GM23338 (cell line): ENCODE results near the gene KCNMA1.

Experiments used
- CREB1 ChIP-seq: fragments of 250-450 bp; sonication (Bioruptor Pico); IDR thresholded peaks from 2 replicates; pipeline ENCODE4 v1.5.0; 2020; ENCODE audit warnings: low read depth, mild to moderate bottlenecking, moderate library complexity
- EZH2 ChIP-seq: fragments of 200-600 bp; sonication (generic); IDR thresholded peaks from one replicate; pipeline ENCODE4 v1.8.0; 2017; ENCODE audit warnings: antibody characterized with exemption, mild to moderate bottlenecking, low read depth; ENCODE audit not compliant: unreplicated experiment
- EZH2phosphoT487 ChIP-seq: fragments of 200-600 bp; sonication (generic); IDR thresholded peaks from one replicate; pipeline ENCODE4 v1.8.1; 2018; ENCODE audit warnings: antibody characterized with exemption; ENCODE audit not compliant: unreplicated experiment
- JUNB ChIP-seq: IDR thresholded peaks from one replicate; pipeline ENCODE4 v1.6.1; 2016; ENCODE audit warnings: antibody characterized with exemption; ENCODE audit not compliant: unreplicated experiment
- NANOG ChIP-seq: IDR thresholded peaks from 2 replicates; pipeline ENCODE4 v1.6.1; 2016; ENCODE audit warnings: antibody characterized with exemption, borderline replicate concordance
- POLR2AphosphoS5 ChIP-seq: IDR thresholded peaks from 2 replicates; pipeline ENCODE4 v1.6.1; 2016; ENCODE audit warnings: antibody characterized with exemption, low read depth
- ZNF114 ChIP-seq: fragments of 250-450 bp; sonication (Bioruptor Pico); IDR thresholded peaks from 2 replicates; pipeline ENCODE4 v1.5.0; 2020; ENCODE audit warnings: mild to moderate bottlenecking, moderate library complexity
- TF ChIP-seq, protein P1 (sequence below), 2 experiments: fragments of 200-600 bp in 1 of 2; sonication (generic) in 1 of 2; conservative IDR thresholded peaks; 2 replicates each; pipeline versions ENCODE4 v1.5.1 to v1.6.1; 2016 to 2017; ENCODE audit warnings: antibody characterized with exemption in 2 of 2, low read depth in 2 of 2, mild to moderate bottlenecking in 2 of 2, moderate library complexity in 1 of 2
- TF ChIP-seq, protein P2 (sequence below): IDR thresholded peaks from one replicate; pipeline ENCODE4 v1.6.1; 2018; ENCODE audit warnings: antibody characterized with exemption; ENCODE audit not compliant: unreplicated experiment
- TF ChIP-seq, protein P3 (sequence below): IDR thresholded peaks from 2 replicates; pipeline ENCODE4 v1.6.1; 2016; ENCODE audit warnings: antibody characterized with exemption
- TF ChIP-seq, protein P4 (sequence below): fragments of 250-450 bp; sonication (Bioruptor Pico); IDR thresholded peaks from 2 replicates; pipeline ENCODE4 v1.5.0; 2020; ENCODE audit warnings: mild to moderate bottlenecking, moderate library complexity

DNA sequence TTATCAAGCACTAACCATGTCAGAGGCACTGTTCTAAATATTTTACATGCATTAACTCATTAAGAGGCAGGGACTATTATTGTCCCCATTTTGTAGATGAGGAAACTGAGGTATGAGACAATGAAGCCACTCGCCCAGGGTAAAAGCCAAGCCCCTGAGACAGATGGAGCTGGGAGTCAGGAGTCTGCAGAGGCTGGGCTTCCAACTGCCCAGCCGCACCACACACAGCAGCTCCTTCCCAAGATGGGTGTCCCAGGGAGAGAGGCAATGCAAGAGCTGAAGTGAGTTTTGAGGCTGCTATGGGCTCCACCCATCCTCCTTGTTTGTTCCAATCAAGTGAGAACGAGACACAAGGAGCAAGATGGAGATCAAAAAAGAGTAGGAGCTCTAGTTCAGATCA, 244.2 kb downstream of the KCNMA1 start:
- TF ChIP-seq POLR2AphosphoS5 = no peak
- TF ChIP-seq, protein P1, sequence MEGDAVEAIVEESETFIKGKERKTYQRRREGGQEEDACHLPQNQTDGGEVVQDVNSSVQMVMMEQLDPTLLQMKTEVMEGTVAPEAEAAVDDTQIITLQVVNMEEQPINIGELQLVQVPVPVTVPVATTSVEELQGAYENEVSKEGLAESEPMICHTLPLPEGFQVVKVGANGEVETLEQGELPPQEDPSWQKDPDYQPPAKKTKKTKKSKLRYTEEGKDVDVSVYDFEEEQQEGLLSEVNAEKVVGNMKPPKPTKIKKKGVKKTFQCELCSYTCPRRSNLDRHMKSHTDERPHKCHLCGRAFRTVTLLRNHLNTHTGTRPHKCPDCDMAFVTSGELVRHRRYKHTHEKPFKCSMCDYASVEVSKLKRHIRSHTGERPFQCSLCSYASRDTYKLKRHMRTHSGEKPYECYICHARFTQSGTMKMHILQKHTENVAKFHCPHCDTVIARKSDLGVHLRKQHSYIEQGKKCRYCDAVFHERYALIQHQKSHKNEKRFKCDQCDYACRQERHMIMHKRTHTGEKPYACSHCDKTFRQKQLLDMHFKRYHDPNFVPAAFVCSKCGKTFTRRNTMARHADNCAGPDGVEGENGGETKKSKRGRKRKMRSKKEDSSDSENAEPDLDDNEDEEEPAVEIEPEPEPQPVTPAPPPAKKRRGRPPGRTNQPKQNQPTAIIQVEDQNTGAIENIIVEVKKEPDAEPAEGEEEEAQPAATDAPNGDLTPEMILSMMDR (conservative IDR thresholded peaks at IDR 0.05; ENCODE audit: low read depth in 2 of 2) = no peak
- TF ChIP-seq EZH2 = no peak
- no peak for TF ChIP-seq CREB1 (CRISPR knock-in tag)
- TF ChIP-seq, protein P2, sequence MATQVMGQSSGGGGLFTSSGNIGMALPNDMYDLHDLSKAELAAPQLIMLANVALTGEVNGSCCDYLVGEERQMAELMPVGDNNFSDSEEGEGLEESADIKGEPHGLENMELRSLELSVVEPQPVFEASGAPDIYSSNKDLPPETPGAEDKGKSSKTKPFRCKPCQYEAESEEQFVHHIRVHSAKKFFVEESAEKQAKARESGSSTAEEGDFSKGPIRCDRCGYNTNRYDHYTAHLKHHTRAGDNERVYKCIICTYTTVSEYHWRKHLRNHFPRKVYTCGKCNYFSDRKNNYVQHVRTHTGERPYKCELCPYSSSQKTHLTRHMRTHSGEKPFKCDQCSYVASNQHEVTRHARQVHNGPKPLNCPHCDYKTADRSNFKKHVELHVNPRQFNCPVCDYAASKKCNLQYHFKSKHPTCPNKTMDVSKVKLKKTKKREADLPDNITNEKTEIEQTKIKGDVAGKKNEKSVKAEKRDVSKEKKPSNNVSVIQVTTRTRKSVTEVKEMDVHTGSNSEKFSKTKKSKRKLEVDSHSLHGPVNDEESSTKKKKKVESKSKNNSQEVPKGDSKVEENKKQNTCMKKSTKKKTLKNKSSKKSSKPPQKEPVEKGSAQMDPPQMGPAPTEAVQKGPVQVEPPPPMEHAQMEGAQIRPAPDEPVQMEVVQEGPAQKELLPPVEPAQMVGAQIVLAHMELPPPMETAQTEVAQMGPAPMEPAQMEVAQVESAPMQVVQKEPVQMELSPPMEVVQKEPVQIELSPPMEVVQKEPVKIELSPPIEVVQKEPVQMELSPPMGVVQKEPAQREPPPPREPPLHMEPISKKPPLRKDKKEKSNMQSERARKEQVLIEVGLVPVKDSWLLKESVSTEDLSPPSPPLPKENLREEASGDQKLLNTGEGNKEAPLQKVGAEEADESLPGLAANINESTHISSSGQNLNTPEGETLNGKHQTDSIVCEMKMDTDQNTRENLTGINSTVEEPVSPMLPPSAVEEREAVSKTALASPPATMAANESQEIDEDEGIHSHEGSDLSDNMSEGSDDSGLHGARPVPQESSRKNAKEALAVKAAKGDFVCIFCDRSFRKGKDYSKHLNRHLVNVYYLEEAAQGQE = no peak
- TF ChIP-seq, protein P3, sequence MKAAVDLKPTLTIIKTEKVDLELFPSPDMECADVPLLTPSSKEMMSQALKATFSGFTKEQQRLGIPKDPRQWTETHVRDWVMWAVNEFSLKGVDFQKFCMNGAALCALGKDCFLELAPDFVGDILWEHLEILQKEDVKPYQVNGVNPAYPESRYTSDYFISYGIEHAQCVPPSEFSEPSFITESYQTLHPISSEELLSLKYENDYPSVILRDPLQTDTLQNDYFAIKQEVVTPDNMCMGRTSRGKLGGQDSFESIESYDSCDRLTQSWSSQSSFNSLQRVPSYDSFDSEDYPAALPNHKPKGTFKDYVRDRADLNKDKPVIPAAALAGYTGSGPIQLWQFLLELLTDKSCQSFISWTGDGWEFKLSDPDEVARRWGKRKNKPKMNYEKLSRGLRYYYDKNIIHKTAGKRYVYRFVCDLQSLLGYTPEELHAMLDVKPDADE = no peak
- no peak for TF ChIP-seq EZH2phosphoT487
- no peak for TF ChIP-seq JUNB
- TF ChIP-seq ZNF114 (CRISPR knock-in tag) = no peak
- no peak for TF ChIP-seq NANOG
- TF ChIP-seq, protein P4, sequence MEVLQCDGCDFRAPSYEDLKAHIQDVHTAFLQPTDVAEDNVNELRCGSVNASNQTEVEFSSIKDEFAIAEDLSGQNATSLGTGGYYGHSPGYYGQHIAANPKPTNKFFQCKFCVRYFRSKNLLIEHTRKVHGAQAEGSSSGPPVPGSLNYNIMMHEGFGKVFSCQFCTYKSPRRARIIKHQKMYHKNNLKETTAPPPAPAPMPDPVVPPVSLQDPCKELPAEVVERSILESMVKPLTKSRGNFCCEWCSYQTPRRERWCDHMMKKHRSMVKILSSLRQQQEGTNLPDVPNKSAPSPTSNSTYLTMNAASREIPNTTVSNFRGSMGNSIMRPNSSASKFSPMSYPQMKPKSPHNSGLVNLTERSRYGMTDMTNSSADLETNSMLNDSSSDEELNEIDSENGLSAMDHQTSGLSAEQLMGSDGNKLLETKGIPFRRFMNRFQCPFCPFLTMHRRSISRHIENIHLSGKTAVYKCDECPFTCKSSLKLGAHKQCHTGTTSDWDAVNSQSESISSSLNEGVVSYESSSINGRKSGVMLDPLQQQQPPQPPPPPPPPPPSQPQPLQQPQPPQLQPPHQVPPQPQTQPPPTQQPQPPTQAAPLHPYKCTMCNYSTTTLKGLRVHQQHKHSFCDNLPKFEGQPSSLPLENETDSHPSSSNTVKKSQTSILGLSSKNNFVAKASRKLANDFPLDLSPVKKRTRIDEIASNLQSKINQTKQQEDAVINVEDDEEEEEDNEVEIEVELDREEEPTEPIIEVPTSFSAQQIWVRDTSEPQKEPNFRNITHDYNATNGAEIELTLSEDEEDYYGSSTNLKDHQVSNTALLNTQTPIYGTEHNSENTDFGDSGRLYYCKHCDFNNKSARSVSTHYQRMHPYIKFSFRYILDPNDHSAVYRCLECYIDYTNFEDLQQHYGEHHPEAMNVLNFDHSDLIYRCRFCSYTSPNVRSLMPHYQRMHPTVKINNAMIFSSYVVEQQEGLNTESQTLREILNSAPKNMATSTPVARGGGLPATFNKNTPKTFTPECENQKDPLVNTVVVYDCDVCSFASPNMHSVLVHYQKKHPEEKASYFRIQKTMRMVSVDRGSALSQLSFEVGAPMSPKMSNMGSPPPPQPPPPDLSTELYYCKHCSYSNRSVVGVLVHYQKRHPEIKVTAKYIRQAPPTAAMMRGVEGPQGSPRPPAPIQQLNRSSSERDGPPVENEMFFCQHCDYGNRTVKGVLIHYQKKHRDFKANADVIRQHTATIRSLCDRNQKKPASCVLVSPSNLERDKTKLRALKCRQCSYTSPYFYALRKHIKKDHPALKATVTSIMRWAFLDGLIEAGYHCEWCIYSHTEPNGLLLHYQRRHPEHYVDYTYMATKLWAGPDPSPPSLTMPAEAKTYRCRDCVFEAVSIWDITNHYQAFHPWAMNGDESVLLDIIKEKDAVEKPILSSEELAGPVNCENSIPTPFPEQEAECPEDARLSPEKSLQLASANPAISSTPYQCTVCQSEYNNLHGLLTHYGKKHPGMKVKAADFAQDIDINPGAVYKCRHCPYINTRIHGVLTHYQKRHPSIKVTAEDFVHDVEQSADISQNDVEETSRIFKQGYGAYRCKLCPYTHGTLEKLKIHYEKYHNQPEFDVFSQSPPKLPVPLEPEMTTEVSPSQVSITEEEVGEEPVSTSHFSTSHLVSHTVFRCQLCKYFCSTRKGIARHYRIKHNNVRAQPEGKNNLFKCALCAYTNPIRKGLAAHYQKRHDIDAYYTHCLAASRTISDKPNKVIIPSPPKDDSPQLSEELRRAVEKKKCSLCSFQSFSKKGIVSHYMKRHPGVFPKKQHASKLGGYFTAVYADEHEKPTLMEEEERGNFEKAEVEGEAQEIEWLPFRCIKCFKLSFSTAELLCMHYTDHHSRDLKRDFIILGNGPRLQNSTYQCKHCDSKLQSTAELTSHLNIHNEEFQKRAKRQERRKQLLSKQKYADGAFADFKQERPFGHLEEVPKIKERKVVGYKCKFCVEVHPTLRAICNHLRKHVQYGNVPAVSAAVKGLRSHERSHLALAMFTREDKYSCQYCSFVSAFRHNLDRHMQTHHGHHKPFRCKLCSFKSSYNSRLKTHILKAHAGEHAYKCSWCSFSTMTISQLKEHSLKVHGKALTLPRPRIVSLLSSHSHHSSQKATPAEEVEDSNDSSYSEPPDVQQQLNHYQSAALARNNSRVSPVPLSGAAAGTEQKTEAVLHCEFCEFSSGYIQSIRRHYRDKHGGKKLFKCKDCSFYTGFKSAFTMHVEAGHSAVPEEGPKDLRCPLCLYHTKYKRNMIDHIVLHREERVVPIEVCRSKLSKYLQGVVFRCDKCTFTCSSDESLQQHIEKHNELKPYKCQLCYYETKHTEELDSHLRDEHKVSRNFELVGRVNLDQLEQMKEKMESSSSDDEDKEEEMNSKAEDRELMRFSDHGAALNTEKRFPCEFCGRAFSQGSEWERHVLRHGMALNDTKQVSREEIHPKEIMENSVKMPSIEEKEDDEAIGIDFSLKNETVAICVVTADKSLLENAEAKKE = no peak
